Cardiac muscle cell (in vitro differentiated cells and primary cell): ENCODE measurements around the gene SLC25A23. TPM values are rescaled to one million over a fixed set of nuclear protein-coding genes. Genes with fewer than 3 reads are reported as not detected.

Experiments
- DNase-seq, 2 donors: peaks; one replicate each; pipeline versions ENCODE4 v3.0.0 to v3.0.0-alpha.2; 2010 to 2017; ENCODE audit warnings: low read depth in 1 of 2, low spot score in 1 of 2
- H3K27ac ChIP-seq: fragments of 200-600 bp; sonication (generic); 2 replicates; pipeline ENCODE4 v1.5.1; 2016
- H3K27me3 ChIP-seq: fragments of 200-600 bp; sonication (generic); 2 replicates; pipeline ENCODE4 v1.6.0; 2016; ENCODE audit warnings: control low read depth
- H3K36me3 ChIP-seq: fragments of 200-600 bp; sonication (generic); 2 replicates; pipeline ENCODE4 v1.5.1; 2016; ENCODE audit warnings: control low read depth
- H3K4me1 ChIP-seq: fragments of 200-600 bp; sonication (generic); 2 replicates; pipeline ENCODE4 v1.8.1; 2017; ENCODE audit warnings: low read depth, mild to moderate bottlenecking, mixed run types
- H3K4me3 ChIP-seq: fragments of 200-600 bp; sonication (generic); 2 replicates; pipeline ENCODE4 v1.5.1; 2016; ENCODE audit warnings: mild to moderate bottlenecking
- H3K9me3 ChIP-seq: fragments of 200-600 bp; sonication (generic); 2 replicates; pipeline ENCODE4 v1.5.1; 2017; ENCODE audit warnings: low read depth, mild to moderate bottlenecking, control low read depth
- polyA plus RNA-seq: library from polyadenylated mRNA; unstranded; fragments of >200 nt; fragmentation: Nextera tagmentation; extraction: Ambion mirVana; gene quantifications from 2 replicates; pipeline ENCODE4 v1.2.1, GENCODE V29; 2016
- total RNA-seq: library from RNA; depleted of rRNA; stranded (reverse); fragments of >200 nt; gene quantifications from 2 replicates; pipeline ENCODE4 v1.2.3, GENCODE V29; 2016
- TF ChIP-seq, protein P1 (sequence below): IDR thresholded peaks from 2 replicates; pipeline ENCODE4 v1.5.1; 2012; ENCODE audit warnings: low read depth, mild to moderate bottlenecking, low read length

Gene SLC25A23
- total and polyA plus RNA-seq, 2 experiments from 2014 or later: 143 to 157 TPM

DNA sequence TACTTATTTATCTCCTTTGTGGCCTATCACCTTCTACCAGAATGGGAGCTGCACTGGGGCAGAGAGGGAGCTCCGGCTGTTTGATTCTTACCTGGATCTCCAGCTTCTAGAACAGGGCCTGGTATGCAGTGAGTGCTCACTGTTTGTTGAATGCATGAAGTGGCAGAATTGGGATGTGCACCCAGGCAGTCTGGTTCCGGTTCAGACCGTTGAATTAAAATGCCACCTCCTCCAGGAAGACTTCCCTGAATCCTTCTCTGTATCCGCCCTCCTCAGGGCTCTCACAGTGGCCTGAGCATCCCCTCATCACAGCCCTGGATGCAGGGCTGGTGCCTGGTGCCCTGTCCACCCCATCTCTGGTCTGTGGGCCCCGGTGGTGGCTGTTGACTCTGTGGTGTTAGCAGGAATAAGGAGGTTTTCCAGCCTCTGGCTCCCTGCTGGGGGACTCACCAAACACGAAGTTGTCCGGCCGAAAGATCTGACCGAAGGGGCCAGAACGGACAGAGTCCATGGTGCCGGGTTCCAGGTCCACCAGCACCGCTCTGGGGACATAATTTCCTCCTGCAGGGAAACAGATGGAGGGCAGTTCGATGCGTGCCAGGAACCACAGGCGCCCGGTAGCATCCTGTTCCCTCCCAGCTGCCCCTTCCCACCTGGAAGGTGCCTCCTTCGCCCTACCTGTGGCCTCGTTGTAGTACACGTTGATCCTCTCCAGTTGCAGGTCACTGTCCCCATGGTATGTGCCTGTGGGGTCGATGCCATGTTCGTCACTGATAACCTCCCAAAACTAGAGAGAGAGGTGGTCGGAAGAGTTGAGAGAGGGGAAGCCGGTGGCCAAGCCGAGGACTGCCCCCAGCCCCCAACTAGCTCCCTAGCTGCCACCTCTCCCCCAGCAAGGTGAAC is 41.5 kb upstream of the SLC25A23 start:
- peak overlapping the region; percentile 43 for H3K4me3 ChIP-seq

DNA sequence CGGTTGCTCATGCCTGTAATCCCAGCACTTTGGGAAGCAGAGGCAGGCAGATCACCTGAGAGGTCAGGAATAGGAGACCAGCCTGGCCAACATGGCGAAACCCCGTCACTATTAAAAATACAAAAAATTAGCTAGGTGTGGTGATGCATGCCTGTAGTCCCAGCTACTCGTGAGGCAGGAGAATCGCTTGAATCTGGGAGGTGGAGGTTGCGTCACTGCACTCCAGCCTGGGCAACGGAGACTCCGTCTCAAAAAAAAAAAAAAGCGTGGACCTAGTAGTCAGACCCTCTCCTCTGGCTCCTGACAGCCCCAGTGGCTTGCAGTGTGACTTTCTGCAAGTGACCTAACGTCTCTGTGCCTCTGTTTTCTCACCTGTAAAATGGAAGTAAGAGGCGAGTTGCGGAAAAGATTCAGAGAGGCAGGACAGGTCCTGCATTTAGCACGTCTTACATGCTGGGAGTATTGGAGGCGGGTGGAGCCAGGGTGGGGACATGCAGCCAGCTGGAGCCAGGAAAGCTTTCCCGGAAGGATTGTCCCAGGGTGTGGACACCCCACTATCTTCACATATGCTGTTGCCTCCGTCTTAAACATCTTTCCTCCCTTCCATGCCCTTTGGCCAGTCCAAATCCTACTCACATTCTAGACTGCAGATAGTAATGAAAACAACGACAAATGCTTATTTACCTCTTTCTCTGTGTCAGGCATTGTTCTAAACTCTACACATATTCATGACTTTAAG is 39.6 kb upstream of the SLC25A23 start:
- peaks cover 28% of the 10 kb centered on the region for H3K27me3 ChIP-seq
- TF ChIP-seq, protein P1, sequence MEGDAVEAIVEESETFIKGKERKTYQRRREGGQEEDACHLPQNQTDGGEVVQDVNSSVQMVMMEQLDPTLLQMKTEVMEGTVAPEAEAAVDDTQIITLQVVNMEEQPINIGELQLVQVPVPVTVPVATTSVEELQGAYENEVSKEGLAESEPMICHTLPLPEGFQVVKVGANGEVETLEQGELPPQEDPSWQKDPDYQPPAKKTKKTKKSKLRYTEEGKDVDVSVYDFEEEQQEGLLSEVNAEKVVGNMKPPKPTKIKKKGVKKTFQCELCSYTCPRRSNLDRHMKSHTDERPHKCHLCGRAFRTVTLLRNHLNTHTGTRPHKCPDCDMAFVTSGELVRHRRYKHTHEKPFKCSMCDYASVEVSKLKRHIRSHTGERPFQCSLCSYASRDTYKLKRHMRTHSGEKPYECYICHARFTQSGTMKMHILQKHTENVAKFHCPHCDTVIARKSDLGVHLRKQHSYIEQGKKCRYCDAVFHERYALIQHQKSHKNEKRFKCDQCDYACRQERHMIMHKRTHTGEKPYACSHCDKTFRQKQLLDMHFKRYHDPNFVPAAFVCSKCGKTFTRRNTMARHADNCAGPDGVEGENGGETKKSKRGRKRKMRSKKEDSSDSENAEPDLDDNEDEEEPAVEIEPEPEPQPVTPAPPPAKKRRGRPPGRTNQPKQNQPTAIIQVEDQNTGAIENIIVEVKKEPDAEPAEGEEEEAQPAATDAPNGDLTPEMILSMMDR: no peak
- no peaks in the 10 kb centered on the region for H3K9me3 ChIP-seq
- no peak overlapping the region for H3K27ac ChIP-seq
- H3K36me3 ChIP-seq: no peaks in the 10 kb centered on the region
- no peak for DNase-seq
- no peak overlapping the region for H3K4me3 ChIP-seq
- H3K4me1 ChIP-seq: no peaks in the 10 kb centered on the region

More for the DNA sequence above, 41.5 kb upstream of the SLC25A23 start:
- DNase-seq: no peak
- no peaks in the 10 kb centered on the region for H3K36me3 ChIP-seq
- H3K4me1 ChIP-seq: no peaks in the 10 kb centered on the region
- peaks cover 28% of the 10 kb centered on the region for H3K27me3 ChIP-seq
- TF ChIP-seq, protein P1: no peak
- H3K9me3 ChIP-seq: no peaks in the 10 kb centered on the region
- H3K27ac ChIP-seq: no peak overlapping the region

DNA sequence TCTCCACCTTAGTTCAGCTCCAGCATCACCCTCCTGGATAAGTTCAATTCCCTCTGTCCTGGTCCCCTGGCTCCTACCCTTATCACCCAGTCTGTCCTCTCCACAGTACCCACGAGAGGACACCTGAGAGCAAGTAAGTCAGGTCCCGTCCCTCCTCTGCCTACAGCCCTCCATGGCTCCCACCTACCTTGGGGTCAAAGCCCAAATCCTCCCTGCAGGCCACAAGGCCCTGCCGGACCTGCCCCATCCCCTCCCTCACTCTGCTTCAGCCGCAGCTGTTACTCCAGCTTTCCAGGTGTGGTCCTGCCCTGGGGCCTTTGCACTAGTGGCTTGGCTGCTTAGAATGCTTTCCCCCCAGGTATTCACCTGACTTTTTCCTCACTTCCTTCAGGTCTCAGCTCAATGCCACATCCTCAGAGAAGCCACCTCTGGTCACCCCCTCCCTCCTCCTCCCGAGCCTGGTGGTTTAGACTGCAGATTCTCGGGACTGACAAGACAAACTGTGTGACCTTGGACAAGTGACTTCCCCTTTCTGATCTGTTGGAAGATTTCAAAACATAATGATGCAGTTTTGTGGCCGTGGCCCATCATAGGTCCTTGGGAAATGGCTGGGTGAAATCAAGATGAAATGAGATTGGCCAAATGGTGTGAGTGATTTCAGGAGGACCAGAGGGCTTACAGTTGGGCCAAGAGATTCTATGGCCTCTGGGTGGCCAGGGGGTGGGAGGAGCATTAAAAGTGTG is 38.9 kb upstream of the SLC25A23 start:
- TF ChIP-seq, protein P1: no peak
- no peak for DNase-seq
- peaks cover 28% of the 10 kb centered on the region for H3K27me3 ChIP-seq

DNA sequence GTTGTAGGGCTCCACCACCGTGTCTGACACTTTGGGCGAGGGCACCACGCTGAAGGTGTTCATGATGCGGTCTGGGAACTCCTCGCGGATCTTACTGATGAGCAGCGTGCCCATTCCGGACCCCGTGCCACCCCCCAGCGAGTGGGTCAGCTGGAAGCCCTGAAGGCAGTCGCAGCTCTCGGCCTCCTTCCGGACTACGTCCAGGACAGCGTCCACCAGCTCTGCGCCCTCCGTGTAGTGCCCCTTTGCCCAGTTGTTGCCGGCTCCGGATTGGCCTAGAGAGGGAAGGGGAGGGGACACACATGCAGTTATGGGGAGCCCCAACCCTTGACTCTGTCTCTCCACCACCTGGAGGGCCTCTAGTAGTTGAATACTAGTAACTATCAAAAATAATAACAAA is 36.4 kb upstream of the SLC25A23 start:
- H3K9me3 ChIP-seq: no peaks in the 10 kb centered on the region
- no peaks in the 10 kb centered on the region for H3K36me3 ChIP-seq
- DNase-seq: no peak
- H3K4me3 ChIP-seq: no peak overlapping the region
- no peaks in the 10 kb centered on the region for H3K4me1 ChIP-seq
- H3K27me3 ChIP-seq: peaks cover 9% of the 10 kb centered on the region
- TF ChIP-seq, protein P1: no peak
- H3K27ac ChIP-seq: no peak overlapping the region

More for the DNA sequence above, 38.9 kb upstream of the SLC25A23 start:
- Histone ChIP-seq H3K4me1 (no peaks in the 10 kb centered on the region), H3K36me3 (no peaks in the 10 kb centered on the region), H3K9me3 (no peaks in the 10 kb centered on the region), H3K4me3 (no peak overlapping the region), H3K27ac (no peak overlapping the region)

DNA sequence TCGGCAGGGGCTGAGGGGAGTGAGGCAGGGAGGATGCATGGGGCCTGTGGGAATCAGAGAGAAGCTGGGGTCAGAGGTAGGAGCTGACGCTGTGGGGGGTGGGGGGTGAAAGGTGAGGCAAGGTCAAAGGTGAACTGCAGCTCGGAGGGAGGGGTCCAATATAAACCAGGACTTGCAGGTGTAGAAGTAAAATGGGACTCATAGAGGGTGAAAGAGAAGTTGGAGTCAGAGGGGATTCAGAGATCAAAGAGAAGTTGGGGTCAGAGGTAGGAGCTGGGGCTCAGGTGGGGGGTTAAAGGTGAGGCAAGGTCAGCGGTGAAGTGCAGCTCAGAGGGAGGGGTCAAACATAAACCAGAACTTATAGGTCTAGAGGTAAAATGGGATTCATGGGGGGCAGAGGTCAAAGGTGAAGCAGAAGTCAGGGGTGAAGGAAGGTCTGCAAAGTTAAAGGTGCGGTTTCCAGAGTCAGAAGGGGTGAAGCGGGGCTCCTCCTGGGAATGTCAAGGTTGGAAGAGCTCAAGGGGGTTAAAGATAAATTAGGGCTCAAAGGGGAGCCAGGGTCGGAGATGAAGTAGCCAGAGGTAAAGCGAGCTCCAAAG is 34.9 kb upstream of the SLC25A23 start:
- no peak overlapping the region for H3K27ac ChIP-seq
- H3K9me3 ChIP-seq: no peaks in the 10 kb centered on the region
- no peak for DNase-seq
- TF ChIP-seq, protein P1: no peak
- no peaks in the 10 kb centered on the region for H3K27me3 ChIP-seq
- H3K4me1 ChIP-seq: no peaks in the 10 kb centered on the region
- no peaks in the 10 kb centered on the region for H3K36me3 ChIP-seq
- H3K4me3 ChIP-seq: no peak overlapping the region
